ENCODE data around the gene LRRK2. TPM values are rescaled to one million over a fixed set of nuclear protein-coding genes. Genes with fewer than 3 reads are reported as not detected.

LRRK2 gene
- total RNA-seq = 10 to 100 TPM; 11.1 to 30.9 (median 13.5) TPM

GRCh38 chr12:40224439-40225291 lies at the start of gene LRRK2:
TSS of gene LRRK2 (plus strand) at chr12:40224997. CDS start at chr12:40225132, 135 bp downstream.
- intact Hi-C loops (cut with DNase I; ENCODE audit: low total_unique reads) = no loop called here
- H3K27ac ChIP-seq = peak within 1 kb of the TSS; percentile 89 to 93
- H3K4me3 ChIP-seq = peak within 1 kb of the TSS; percentile 71 to 80 (median 73)
- no peaks in the 10 kb centered on the region for H3K9me3 ChIP-seq
- H3K36me3 ChIP-seq = no peaks in the 10 kb centered on the region
- no peaks in the 10 kb centered on the region for H3K27me3 ChIP-seq
- TF ChIP-seq CTCF (IDR thresholded peaks at IDR 0.05) = no peak
- peak; percentile 27 for TF ChIP-seq POLR2A (IDR thresholded peaks at IDR 0.05)
- TF ChIP-seq POLR2AphosphoS5 (IDR thresholded peaks at IDR 0.05) = peak in 2 of 3 donors; percentile 70 to 78
- peak; percentile 51 to 65 for DNase-seq (ENCODE audit: low spot score in 2 of 2)
- no peaks in the 10 kb centered on the region for H3K4me1 ChIP-seq

- Histone ChIP-seq H3K4me1 (no peaks in the 10 kb centered on the region), H3K27ac (no peak overlapping the region), H3K36me3 (no peaks in the 10 kb centered on the region), H3K4me3 (no peak overlapping the region), H3K9me3 (no peaks in the 10 kb centered on the region), H3K27me3 (no peaks in the 10 kb centered on the region)
- no peak for TF ChIP-seq POLR2A (IDR thresholded peaks at IDR 0.05)
- no peak for TF ChIP-seq POLR2AphosphoS5 (IDR thresholded peaks at IDR 0.05)
- TF ChIP-seq CTCF (IDR thresholded peaks at IDR 0.05) = no peak
- intact Hi-C loops (cut with DNase I; ENCODE audit: low total_unique reads) = loop anchor here (2.0 kb wide), 1 partner anchor 68 kb away; no protein-coding TSS in a partner anchor
- DNase-seq (ENCODE audit: low spot score in 2 of 2) = no peak
Observed at GRCh38 chr12:40175045-40175444, 49.8 kb upstream of the LRRK2 start.

- Histone ChIP-seq H3K4me1 (no peaks in the 10 kb centered on the region), H3K27ac (no peak overlapping the region), H3K27me3 (no peaks in the 10 kb centered on the region), H3K9me3 (no peaks in the 10 kb centered on the region), H3K4me3 (no peak overlapping the region), H3K36me3 (no peaks in the 10 kb centered on the region)
- TF ChIP-seq POLR2A (IDR thresholded peaks at IDR 0.05) = no peak
- no peak for TF ChIP-seq CTCF (IDR thresholded peaks at IDR 0.05)
- TF ChIP-seq POLR2AphosphoS5 (IDR thresholded peaks at IDR 0.05) = no peak
- intact Hi-C loops (cut with DNase I; ENCODE audit: low total_unique reads) = loop anchor here (2.0 kb wide), 1 partner anchor 67 kb away; no protein-coding TSS in a partner anchor
- no peak for DNase-seq (ENCODE audit: low spot score in 2 of 2)
Observed at GRCh38 chr12:40175489-40175888, 49.3 kb upstream of the LRRK2 start.

GRCh38 chr12:40178701-40179100 lies 46.1 kb upstream of the LRRK2 start:
- DNase-seq (ENCODE audit: low spot score in 2 of 2) = no peak
- intact Hi-C loops (cut with DNase I; ENCODE audit: low total_unique reads) = no loop called here
- Histone ChIP-seq H3K27ac (no peak overlapping the region), H3K9me3 (no peaks in the 10 kb centered on the region), H3K4me1 (no peaks in the 10 kb centered on the region), H3K36me3 (no peaks in the 10 kb centered on the region), H3K4me3 (no peak overlapping the region), H3K27me3 (no peaks in the 10 kb centered on the region)
- TF ChIP-seq POLR2A (IDR thresholded peaks at IDR 0.05) (no peak), CTCF (IDR thresholded peaks at IDR 0.05) (no peak), POLR2AphosphoS5 (IDR thresholded peaks at IDR 0.05) (no peak)

GRCh38 chr12:40181490-40181889 lies 43.3 kb upstream of the LRRK2 start:
- H3K9me3 ChIP-seq = no peaks in the 10 kb centered on the region
- intact Hi-C loops (cut with DNase I; ENCODE audit: low total_unique reads) = no loop called here
- no peaks in the 10 kb centered on the region for H3K36me3 ChIP-seq
- H3K4me1 ChIP-seq = no peaks in the 10 kb centered on the region
- no peak overlapping the region for H3K4me3 ChIP-seq
- H3K27me3 ChIP-seq = no peaks in the 10 kb centered on the region
- DNase-seq (ENCODE audit: low spot score in 2 of 2) = no peak
- no peak for TF ChIP-seq POLR2AphosphoS5 (IDR thresholded peaks at IDR 0.05)
- TF ChIP-seq POLR2A (IDR thresholded peaks at IDR 0.05) = no peak
- no peak for TF ChIP-seq CTCF (IDR thresholded peaks at IDR 0.05)
- H3K27ac ChIP-seq = no peak overlapping the region
